ENCODE measurements around the gene TBC1D4. TPM values are rescaled to one million over a fixed set of nuclear protein-coding genes. Genes with fewer than 3 reads are reported as not detected.

TBC1D4 gene
- total and polyA plus RNA-seq, 7 donors = 5.4 to 15.0 (median 7.8) TPM

GRCh38 chr13:75495938-75496337 lies 14.0 kb upstream of the TBC1D4 start:
- no peak for TF ChIP-seq POLR2A (IDR thresholded peaks at IDR 0.05)
- no peak for TF ChIP-seq CTCF (IDR thresholded peaks at IDR 0.05)
- no peak for TF ChIP-seq POLR2AphosphoS5 (IDR thresholded peaks at IDR 0.05)
- TF ChIP-seq EP300 (IDR thresholded peaks at IDR 0.05) = no peak
- H3K27me3 ChIP-seq = peaks cover 0 to 3% (median 0%) of the 10 kb centered on the region in 3 donors
- H3K9me3 ChIP-seq = no peaks in the 10 kb centered on the region
- DNase-seq = no peak
- H3K27ac ChIP-seq = no peak overlapping the region
- H3K36me3 ChIP-seq = no peaks in the 10 kb centered on the region
- 85 to 86% methylated on average over 5 of the region's 5 CpGs for WGBS, 2 donors
- H3K4me3 ChIP-seq = no peak overlapping the region
- H3K4me1 ChIP-seq = no peaks in the 10 kb centered on the region
- intact Hi-C loops (cut with DNase I) = no loop called here

DNA sequence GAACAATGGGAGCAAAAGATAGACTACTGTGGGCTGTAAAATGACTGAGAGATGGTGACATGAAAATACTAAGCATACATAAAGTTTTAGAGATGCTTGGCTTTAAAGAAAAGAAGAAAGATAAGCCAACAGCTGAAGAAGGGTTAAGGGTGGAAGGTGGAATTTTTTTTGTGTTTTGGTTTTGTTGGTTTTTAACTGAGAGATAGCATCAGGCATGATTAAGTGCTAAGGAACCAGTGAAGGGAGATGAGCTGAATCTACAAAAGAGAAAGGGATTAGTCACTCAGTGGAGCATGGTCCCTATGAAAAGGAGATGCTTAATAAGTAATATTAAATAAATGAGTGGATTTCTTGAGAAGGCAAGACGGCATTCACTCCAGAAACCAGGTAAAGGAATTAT lies 12.5 kb upstream of the TBC1D4 start:
- TF ChIP-seq POLR2AphosphoS5 (IDR thresholded peaks at IDR 0.05) (no peak), POLR2A (IDR thresholded peaks at IDR 0.05) (no peak), EP300 (IDR thresholded peaks at IDR 0.05) (no peak), CTCF (IDR thresholded peaks at IDR 0.05) (no peak)
- Histone ChIP-seq H3K27ac (no peak overlapping the region), H3K4me1 (no peaks in the 10 kb centered on the region), H3K36me3 (no peaks in the 10 kb centered on the region), H3K27me3 (peaks cover 0 to 3% (median 0%) of the 10 kb centered on the region in 3 donors), H3K4me3 (no peak overlapping the region), H3K9me3 (no peaks in the 10 kb centered on the region)
- no peak for DNase-seq
- intact Hi-C loops (cut with DNase I) = no loop called here
- WGBS, 2 donors = 87 to 92% methylated on average over 1 of the region's 1 CpG

GRCh38 chr13:75493156-75493555 lies 11.2 kb upstream of the TBC1D4 start:
- intact Hi-C loops (cut with DNase I) = no loop called here
- DNase-seq = no peak
- Histone ChIP-seq H3K4me1 (no peaks in the 10 kb centered on the region), H3K9me3 (no peaks in the 10 kb centered on the region), H3K36me3 (no peaks in the 10 kb centered on the region), H3K4me3 (no peak overlapping the region), H3K27ac (no peak overlapping the region), H3K27me3 (peaks cover 0 to 3% (median 0%) of the 10 kb centered on the region in 3 donors)
- TF ChIP-seq POLR2A (IDR thresholded peaks at IDR 0.05) (no peak), CTCF (IDR thresholded peaks at IDR 0.05) (no peak), EP300 (IDR thresholded peaks at IDR 0.05) (no peak), POLR2AphosphoS5 (IDR thresholded peaks at IDR 0.05) (no peak)

- H3K27ac ChIP-seq = no peak overlapping the region
- TF ChIP-seq EP300 (IDR thresholded peaks at IDR 0.05) (no peak), POLR2A (IDR thresholded peaks at IDR 0.05) (no peak), POLR2AphosphoS5 (IDR thresholded peaks at IDR 0.05) (no peak), CTCF (IDR thresholded peaks at IDR 0.05) (no peak)
- 96 to 97% methylated on average over 5 of the region's 5 CpGs for WGBS, 2 donors
- no peaks in the 10 kb centered on the region for H3K36me3 ChIP-seq
- H3K4me3 ChIP-seq = no peak overlapping the region
- intact Hi-C loops (cut with DNase I) = no loop called here
- DNase-seq = no peak
- H3K27me3 ChIP-seq = no peaks in the 10 kb centered on the region
- H3K9me3 ChIP-seq = no peaks in the 10 kb centered on the region
- no peaks in the 10 kb centered on the region for H3K4me1 ChIP-seq
Observed at GRCh38 chr13:75492389-75492788, 10.4 kb upstream of the TBC1D4 start.

- no peak overlapping the region for H3K27ac ChIP-seq
- intact Hi-C loops (cut with DNase I) = no loop called here
- no peaks in the 10 kb centered on the region for H3K9me3 ChIP-seq
- TF ChIP-seq CTCF (IDR thresholded peaks at IDR 0.05) (no peak), POLR2AphosphoS5 (IDR thresholded peaks at IDR 0.05) (no peak), EP300 (IDR thresholded peaks at IDR 0.05) (no peak), POLR2A (IDR thresholded peaks at IDR 0.05) (no peak)
- H3K4me1 ChIP-seq = no peaks in the 10 kb centered on the region
- no peaks in the 10 kb centered on the region for H3K36me3 ChIP-seq
- H3K27me3 ChIP-seq = no peaks in the 10 kb centered on the region
- 93% methylated on average over 2 of the region's 2 CpGs for WGBS, 2 donors
- no peak overlapping the region for H3K4me3 ChIP-seq
- no peak for DNase-seq
Observed at GRCh38 chr13:75491376-75491775, 9.4 kb upstream of the TBC1D4 start.
